ENCODE measurements around the gene RAB11FIP5. TPM values are rescaled to one million over a fixed set of nuclear protein-coding genes. Genes with fewer than 3 reads are reported as not detected.
"Not testable (repeated sequence)": the region's sequence is repeated elsewhere in the genome, so short reads cannot be mapped to it uniquely, and the experiment has no call there.

Gene RAB11FIP5
- total RNA-seq, 1 donor from 2014 or later: 102 TPM

DNA sequence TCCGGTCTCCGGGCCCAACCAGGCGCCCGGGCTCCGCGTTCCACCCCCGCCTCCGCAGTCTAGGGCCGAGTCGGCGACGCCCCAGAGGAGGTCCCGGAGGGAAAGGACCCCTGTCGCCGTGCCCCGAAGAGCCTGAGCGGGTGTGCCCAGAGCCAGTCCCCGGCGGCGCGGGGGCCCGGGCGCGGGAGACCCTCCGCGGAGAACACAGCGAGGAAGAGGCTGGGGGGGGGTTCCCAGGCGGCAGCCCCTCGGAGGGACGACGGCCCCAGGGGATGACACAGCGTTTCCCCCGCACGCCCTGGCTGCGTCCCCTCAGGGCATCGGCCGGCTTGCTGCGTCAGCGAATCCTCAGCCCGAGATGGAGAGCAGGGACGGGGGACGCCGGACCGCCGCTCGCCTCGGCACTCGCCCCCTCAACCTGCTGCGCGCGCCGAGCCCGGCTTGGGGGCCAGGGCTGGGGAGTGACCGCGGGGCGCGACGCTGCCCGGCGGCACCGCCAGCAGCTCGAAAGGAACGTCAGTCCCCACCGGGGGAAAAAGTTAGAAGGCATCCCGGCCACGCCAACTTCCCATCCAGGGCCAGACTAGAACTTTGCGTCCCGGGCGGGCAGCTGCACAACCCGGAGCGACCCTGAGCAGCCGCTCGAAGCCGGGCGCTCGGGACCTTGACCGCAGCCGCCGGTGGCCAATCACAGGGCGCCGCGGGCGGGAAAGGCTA lies 41.9 kb downstream of the RAB11FIP5 start:
- no peak for DNase-seq (ENCODE audit: low read depth)

DNA sequence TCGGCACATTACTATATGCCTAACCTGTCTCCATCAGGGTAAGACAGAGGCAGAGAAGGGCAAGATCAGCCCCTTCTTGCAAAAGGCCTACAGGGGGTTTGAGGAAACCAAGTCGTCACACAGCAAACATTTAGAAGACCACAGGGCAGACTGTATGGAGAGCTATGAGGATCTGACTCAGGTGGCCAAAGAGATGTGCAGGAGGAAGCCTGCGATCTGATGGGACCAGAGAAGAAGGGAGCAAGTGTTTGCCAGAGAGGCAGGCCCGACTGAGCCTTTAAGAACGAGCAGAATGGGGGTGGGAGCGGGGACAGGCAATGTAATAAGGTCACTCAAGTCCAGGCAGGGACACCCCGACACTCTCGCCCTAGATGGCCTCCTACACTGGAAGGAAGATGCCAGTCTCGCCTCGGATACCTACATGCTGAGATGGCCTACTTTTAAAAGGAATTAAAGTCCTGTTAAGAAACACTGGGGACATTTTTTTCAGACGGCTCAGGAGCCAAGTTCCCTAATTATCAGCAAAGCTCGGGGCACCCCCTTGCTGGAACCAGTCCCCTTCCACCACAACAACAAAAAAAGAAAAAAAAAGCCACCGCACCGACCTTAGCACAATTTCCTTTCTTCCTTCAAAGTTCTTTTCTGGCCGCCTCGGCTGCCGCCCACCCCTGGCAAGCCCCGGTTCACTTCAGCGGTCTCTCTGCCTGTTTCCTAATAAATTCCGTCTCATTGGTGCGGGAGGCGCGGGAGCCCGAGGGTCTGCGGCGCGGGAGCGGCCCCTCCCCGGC lies 42.7 kb downstream of the RAB11FIP5 start:
- DNase-seq (ENCODE audit: low read depth): no peak

DNA sequence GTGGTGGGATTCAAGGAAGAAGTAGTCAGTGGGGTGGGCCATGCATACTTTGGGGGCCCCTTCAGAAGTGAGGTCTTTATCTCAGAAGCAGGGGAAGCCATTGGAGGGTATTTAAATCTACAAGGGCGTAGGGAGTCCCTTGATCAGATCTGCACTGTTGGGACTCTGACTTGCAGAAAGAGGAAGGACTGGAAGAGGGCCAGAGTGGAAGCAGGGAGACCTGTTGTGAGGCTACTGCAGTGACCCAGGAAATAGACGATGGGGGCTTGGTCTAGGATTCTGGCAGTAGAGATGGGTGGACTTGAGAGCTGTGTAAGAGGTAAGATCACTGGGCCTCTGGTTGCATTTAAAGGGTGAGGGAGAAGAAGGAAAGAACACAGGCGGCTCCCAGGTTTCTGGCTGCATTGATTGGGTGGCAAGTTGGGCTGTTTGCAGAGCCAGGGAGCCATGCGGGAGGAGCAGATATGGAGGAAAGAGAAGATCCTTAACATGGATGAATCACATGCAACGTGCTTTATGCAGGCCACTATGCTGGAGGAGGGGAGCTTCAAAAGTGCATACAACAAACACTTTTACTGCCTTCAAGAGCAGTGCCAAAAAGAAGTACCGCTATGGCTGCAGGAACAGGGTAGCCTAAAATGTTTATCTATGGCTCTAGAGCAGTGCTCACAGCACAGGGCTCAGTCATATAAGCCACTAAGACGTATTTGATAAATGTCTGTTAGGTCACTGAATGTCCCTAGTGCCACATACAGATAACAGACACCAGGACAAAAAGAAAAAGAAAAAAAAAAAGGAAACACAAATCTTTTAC lies 43.5 kb downstream of the RAB11FIP5 start:
- DNase-seq (ENCODE audit: low read depth): no peak

- no peak for DNase-seq (ENCODE audit: low read depth)
Measured at GRCh38 chr2:73068147-73068546, 44.6 kb downstream of the RAB11FIP5 start.

- DNase-seq (ENCODE audit: low read depth): no peak
Measured at GRCh38 chr2:73067043-73067442, 45.7 kb downstream of the RAB11FIP5 start.

- not testable (repeated sequence) for DNase-seq (ENCODE audit: low read depth)
Measured at GRCh38 chr2:73065070-73065469, 47.7 kb downstream of the RAB11FIP5 start.

DNA sequence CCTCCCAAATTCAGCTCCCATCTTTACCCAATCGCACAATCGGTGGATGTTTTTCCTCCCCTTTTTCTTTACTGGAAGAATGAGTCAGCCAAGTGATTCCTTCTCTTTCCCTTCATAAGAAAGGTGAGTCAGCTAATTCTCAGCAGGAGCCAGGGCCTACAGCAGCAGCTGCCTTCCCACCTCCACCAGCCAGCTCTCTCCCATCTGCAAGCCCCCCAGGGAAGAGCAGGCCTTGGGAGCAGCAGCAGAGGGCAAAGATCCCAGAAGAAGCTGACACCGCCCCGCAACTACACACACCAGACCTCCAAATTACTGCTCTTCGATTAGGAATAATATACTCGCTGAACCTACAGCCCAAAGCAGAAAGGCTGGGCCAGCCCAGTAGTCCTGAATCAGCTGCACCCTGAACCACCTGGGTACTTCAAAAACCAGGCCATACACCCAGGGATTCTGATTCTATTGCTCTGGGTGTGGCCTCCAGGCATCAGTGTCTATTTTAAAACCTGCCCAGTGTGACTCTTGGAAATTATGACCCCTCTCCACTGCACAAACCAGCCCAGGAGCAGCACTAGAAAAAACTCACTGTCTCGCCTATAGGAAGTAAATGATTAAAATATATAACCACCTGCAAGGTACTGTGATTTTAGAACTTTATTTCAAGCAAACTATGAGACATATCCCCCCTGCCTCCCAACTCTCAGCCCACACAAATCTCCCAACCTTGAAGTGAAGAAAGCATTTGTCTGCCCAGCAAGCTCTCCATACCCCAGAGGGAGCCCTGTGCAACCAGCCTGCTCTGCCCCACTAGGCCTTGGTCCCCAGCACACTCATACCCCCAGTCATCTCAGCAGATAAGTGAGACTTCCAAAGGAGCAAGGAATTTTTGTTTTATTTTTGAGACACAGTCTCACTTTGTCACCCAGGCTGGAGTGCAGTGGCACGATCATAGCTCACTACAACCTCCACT lies 48.6 kb downstream of the RAB11FIP5 start:
- peak; percentile 89 for DNase-seq (ENCODE audit: low read depth)

DNA sequence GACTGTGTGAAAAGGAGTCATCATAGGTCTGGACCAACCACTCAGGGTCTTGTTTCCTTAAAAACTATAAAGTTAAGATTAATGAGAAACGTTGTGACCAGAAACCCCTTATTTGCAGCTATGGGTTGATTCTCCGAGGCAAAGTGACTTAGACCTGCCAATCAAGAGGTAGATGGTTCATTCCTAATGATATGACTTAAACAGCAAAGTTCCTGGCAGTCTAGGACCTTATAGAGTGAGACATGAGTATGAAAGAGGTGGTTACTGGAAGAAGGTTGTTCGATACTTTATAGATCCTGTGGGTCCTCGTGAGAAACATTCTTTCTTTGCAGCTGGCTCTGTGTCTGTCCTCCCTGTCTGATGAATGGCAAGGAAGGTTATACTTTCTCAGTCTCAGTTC lies 49.3 kb downstream of the RAB11FIP5 start:
- no peak for DNase-seq (ENCODE audit: low read depth)

- DNase-seq (ENCODE audit: low read depth): no peak
Measured at GRCh38 chr2:73059106-73059505, 53.6 kb downstream of the RAB11FIP5 start.

- no peak for DNase-seq (ENCODE audit: low read depth)
Measured at GRCh38 chr2:73054980-73055379, 57.8 kb downstream of the RAB11FIP5 start.

DNA sequence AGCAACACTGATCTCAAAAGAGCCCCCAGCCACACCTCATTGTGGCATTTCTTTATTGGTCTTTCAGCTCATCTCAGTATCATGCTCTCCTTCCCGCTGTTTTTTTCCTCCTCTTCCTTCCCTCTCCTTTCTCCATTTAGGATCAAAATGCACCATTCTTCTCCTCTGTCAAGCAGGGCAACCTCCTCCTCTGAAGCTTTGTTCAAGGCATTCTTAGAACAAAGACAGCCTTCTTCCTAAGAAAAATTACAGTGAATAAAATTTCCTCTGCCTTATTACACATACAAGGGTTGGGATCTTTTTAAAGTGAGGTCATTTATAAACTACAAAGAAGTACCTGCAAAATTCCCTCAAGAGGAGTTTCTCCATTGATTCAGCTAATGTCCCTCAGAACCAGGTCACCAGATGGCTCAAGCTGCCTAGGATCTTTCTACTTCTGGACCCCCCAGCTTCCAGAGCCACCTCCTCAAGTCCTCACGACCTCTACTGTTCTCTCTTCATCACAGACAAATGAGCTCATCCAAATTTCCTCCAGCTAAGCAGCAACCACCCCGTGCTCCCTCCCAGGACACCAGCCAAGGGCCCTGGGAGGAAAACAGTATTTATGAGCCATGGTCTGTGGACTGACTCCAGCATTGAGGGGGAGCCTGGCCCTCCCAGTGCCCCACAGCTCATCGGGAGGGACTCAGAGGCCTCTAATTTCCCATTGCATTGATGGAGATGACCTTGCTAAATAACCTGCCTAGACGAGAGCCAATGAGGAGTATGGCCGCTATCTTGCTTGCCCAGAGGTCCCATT lies 59.2 kb downstream of the RAB11FIP5 start:
- no peak for DNase-seq (ENCODE audit: low read depth)

GRCh38 chr2:73050121-73050545 lies 62.6 kb downstream of the RAB11FIP5 start:
- DNase-seq (ENCODE audit: low read depth): peak; percentile 52

DNA sequence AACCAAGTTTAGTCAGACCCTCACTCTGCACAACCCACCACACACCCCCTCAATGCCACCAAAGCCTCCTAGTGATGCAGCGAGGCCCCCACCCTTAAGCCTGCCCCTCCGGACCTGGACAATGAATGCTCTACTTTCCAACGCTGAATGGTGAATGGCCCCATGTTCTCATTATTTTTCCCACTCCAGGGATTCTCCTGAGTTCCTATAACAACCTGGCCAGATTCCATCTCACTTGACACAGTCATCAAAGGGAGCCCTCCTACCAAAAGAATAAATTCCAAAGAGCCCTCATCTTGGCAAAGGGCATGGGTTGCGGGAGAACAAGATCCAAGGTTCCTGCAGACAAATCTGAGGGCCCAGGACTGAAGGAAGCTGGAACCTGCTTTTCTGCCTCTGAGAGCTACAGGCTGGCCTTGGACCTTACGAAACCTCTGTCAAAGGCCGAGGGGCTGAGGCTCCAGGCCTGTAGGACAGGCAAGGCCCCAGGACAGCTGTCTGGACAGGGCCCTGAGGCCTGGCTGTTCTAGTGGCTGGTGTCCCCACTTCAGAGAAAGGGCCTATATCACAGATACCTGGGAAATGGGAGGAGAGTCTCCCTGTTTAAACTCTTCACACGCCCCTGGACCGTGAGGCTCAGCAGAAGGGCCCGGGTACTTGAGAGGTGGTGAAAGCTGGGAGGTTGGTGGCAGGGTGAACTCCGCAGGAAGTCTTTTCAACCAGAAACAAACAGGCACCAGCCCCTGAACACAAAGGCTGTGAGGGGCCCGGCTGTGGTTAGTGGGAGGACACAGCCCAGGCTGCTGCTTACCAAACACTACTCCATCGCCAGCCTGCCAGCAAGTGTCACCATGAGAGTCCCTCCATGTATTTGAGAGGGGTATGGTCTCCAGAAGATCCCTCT lies 68.6 kb downstream of the RAB11FIP5 start:
- DNase-seq (ENCODE audit: low read depth): no peak

GRCh38 chr2:73043276-73043675 lies 69.5 kb downstream of the RAB11FIP5 start:
- DNase-seq (ENCODE audit: low read depth): no peak

GRCh38 chr2:73037947-73038585 lies 74.7 kb downstream of the RAB11FIP5 start:
- DNase-seq (ENCODE audit: low read depth): no peak

GRCh38 chr2:73036766-73037165 lies 76.0 kb downstream of the RAB11FIP5 start:
- DNase-seq (ENCODE audit: low read depth): no peak

- no peak for DNase-seq (ENCODE audit: low read depth)
Measured at GRCh38 chr2:73035899-73036711, 76.6 kb downstream of the RAB11FIP5 start.

Data from renal cortical epithelial cell (primary cell).